GM21528 (cell line): ENCODE results near the gene SYCP3.
A peak's percentile ranks its signal among the peaks of the same experiment; 100 is the strongest.

Source experiments
- ATAC-seq: cut with Tn5 transposase; IDR thresholded peaks from one replicate; pipeline ENCODE4 v1.9.1; 2021; ENCODE audit warnings: mild to moderate bottlenecking, moderate library complexity; ENCODE audit not compliant: unreplicated experiment, low FRiP score

The SYCP3 gene

DNA sequence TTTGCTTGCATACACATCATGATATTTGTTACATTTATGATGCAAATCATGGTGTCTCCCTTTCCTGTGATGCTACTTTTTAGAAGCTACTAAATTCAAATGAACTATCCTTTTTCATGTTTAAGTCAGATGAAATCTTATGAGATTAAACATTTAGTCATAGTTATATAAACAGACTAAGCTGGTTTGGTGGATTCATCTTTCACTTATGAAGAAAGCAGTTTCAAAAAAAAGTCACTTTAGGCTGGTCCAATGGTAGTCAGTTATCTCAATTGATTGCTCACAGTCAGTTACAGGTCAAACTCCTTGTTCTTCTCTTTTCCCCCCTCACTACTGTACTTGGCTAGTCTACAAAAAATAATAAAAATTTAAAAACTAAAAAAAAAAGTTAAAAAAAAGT, 19.7 kb downstream of the SYCP3 start:
- ATAC-seq, result no peak

GRCh38 chr12:101714877-101715444, 24.3 kb downstream of the SYCP3 start:
- no peak for ATAC-seq

DNA sequence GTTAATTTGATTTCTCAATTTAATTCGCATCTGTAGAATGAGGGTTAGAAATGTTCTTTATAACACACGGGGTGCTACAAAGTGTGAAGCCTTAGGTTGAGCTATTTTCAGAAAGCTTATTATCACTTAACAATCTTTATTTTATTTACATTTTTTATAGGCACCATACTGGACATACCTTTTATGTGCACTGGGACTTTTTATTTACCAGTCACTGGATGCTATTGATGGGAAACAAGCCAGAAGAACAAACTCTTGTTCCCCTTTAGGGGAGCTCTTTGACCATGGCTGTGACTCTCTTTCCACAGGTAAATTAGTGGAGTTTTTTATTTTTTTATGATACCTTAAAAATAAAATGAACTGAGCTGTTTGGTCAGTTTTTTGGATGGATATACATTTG, 25.3 kb downstream of the SYCP3 start:
- ATAC-seq, result no peak

GRCh38 chr12:101713059-101713682, 26.1 kb downstream of the SYCP3 start:
- no peak for ATAC-seq

DNA sequence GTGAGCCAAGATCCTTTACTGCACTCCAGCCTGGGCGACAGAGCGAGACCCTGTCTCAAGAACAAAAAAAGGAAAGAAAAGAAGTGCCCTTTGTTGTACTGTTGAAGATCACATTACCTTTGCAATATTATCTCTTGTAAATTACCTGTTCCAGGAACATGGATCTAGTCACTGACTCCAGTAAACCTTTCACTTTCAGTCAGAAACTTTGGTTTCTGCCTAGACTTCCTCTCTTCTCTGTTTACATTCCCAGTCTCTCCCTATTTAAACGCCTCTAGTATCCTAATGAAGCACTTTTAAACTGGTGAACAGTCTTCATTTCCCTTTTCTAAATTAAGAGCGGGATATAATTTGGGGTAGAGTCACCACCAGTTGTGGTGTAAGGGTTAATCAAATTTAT, 29.0 kb downstream of the SYCP3 start:
- no peak for ATAC-seq

- no peak for ATAC-seq
Measured at GRCh38 chr12:101707131-101707782, 32.0 kb downstream of the SYCP3 start.

- ATAC-seq, result no peak
Measured at GRCh38 chr12:101706403-101706802, 32.9 kb downstream of the SYCP3 start.

DNA sequence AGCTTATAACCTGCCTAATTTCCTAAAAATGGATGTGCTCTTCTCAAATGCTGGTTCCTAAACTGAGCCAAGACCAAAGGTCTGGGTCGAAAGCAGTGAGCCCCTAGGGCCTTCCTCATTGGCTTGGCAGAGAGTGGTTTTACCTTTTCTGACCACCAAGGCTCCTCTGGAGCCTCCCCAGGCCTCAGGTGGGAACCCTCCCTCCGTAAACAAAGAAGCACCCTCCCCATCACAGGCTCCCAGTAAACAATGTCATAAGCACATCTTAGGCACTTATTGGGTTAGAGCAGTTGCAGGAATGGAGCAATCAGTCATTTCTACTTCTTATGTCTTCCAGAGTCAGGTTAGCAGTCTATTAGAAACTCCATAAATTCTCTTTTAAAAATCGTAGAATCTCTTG, 35.8 kb downstream of the SYCP3 start:
- no peak for ATAC-seq

GRCh38 chr12:101700299-101700820, 38.9 kb downstream of the SYCP3 start:
- no peak for ATAC-seq

DNA sequence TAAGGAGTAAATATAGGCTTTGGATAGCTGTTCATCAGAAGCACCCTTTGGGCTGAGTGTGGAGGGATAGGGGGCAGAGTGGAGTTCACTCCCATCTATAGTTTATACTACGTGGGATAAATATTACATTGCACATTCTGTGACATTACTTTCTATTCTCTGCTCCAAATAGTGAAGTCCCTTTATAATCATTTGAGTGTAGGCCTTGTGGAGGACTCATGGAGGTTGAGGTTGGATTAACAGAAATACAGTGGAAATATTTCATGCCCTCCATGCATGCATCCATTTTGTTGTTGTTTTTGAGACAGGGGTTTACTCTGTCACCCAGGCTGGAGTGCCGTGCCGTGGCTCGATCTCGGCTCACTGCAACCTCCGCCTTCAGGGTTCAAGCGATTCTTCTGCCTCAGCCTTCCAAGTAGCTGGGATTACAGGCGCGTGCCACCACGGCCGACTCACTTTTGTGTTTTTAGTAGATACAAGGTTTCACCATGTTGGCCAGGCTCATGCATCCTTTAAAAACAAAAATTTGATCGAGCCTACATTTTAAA, 40.4 kb downstream of the SYCP3 start:
- ATAC-seq, result no peak

GRCh38 chr12:101697930-101698799, 41.1 kb downstream of the SYCP3 start:
- ATAC-seq, result peak; percentile 17

GRCh38 chr12:101697197-101697929, 41.9 kb downstream of the SYCP3 start, which contains the start of gene CHPT1:
Gene CHPT1 (plus strand): TSS chr12:101697640. CDS start chr12:101697862, 222 bp downstream.
- ATAC-seq, result peak; percentile 73

- peak; percentile 49 for ATAC-seq
Measured at GRCh38 chr12:101696251-101697196, 42.7 kb downstream of the SYCP3 start.

- ATAC-seq, result no peak
Measured at GRCh38 chr12:101695706-101696105, 43.6 kb downstream of the SYCP3 start.

- ATAC-seq, result no peak
Measured at GRCh38 chr12:101694986-101695385, 44.3 kb downstream of the SYCP3 start.

DNA sequence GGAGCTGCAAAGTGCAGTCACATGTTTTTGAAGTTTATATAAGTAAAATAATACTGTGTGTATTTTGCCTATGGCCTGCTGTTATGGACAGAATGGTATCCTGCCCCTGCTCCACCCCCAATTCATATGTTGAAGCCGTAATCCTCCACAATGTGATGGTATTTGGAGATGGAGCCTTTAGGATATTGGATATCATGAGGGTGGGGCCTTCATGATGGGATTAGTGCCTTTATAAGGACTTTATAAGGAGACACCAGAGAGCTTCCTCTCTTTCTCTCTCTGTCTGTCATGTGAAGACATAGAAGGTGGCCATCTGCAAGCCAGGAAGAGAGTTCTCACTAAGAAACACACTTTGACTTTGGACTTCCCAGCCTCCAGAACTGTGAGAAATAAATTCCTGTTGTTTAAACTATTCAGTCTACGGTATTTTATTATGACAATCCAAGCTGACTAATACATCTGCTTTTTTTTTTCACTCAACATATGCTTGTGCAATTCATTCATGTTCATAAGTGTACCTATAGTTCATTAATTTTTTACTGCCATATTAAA, 44.9 kb downstream of the SYCP3 start:
- no peak for ATAC-seq

GRCh38 chr12:101691503-101692096, 47.7 kb downstream of the SYCP3 start:
- no peak for ATAC-seq

- ATAC-seq, result no peak
Measured at GRCh38 chr12:101690544-101691098, 48.6 kb downstream of the SYCP3 start.
